Progenitor cell of endocrine pancreas (in vitro differentiated cells): ENCODE data around the gene AATK. TPM values are rescaled to one million over a fixed set of nuclear protein-coding genes. Genes with fewer than 3 reads are reported as not detected.

Experiments
- DNase-seq: peaks from one replicate; pipeline ENCODE4 v3.0.0; 2021; ENCODE audit warnings: low spot score; ENCODE audit not compliant: unreplicated experiment
- H3K27ac Mint-ChIP-seq: 2 replicates; pipeline ENCODE4 v1.8.0; 2021; ENCODE audit warnings: mild to moderate bottlenecking, moderate library complexity, mixed read lengths
- H3K27me3 Mint-ChIP-seq: 2 replicates; pipeline ENCODE4 v1.8.0; 2021; ENCODE audit warnings: mixed read lengths
- H3K36me3 Mint-ChIP-seq: 2 replicates; pipeline ENCODE4 v1.8.0; 2022; ENCODE audit warnings: mixed read lengths; ENCODE audit not compliant: insufficient read depth
- H3K4me1 Mint-ChIP-seq: 2 replicates; pipeline ENCODE4 v1.8.0; 2021; ENCODE audit warnings: low read depth, mixed read lengths
- H3K4me3 Mint-ChIP-seq: 2 replicates; pipeline ENCODE4 v1.8.0; 2021; ENCODE audit warnings: low read depth, mild to moderate bottlenecking, moderate library complexity, mixed read lengths
- H3K9me3 Mint-ChIP-seq: 2 replicates; pipeline ENCODE4 v1.8.0; 2021; ENCODE audit warnings: low read depth, mixed read lengths
- CTCF ChIP-seq: fragments of 200-600 bp; sonication (generic); IDR thresholded peaks from one replicate; pipeline ENCODE4 v1.5.0; 2021; ENCODE audit warnings: antibody characterized with exemption, mild to moderate bottlenecking; ENCODE audit not compliant: unreplicated experiment
- total RNA-seq: library from RNA; stranded (reverse); gene quantifications from 2 replicates; pipeline ENCODE4 v1.2.1, GENCODE V29; 2021

AATK gene
- total RNA-seq, 1 donor from 2014 or later, result 12.9 TPM

GRCh38 chr17:81084680-81085419 lies 81.2 kb downstream of the AATK start:
- H3K27me3 Mint-ChIP-seq, result no peaks in the 10 kb centered on the region
- no peak for TF ChIP-seq CTCF
- H3K4me1 Mint-ChIP-seq, result peaks cover 12% of the 10 kb centered on the region
- no peaks in the 10 kb centered on the region for H3K9me3 Mint-ChIP-seq
- peaks cover 2% of the 10 kb centered on the region for H3K36me3 Mint-ChIP-seq
- DNase-seq, result no peak
- no peak overlapping the region for H3K4me3 Mint-ChIP-seq
- H3K27ac Mint-ChIP-seq, result no peak overlapping the region

- Mint-ChIP-seq H3K27ac (peak overlapping the region; percentile 94), H3K4me1 (peaks cover 12% of the 10 kb centered on the region)
These were observed 82.8 kb downstream of the AATK start for GRCh38 chr17:81083125-81083765.

GRCh38 chr17:81082177-81083073 lies 83.6 kb downstream of the AATK start:
- Mint-ChIP-seq H3K36me3 (peaks cover 2% of the 10 kb centered on the region), H3K4me1 (peaks cover 12% of the 10 kb centered on the region), H3K27me3 (no peaks in the 10 kb centered on the region), H3K9me3 (no peaks in the 10 kb centered on the region), H3K4me3 (no peak overlapping the region), H3K27ac (peak overlapping the region; percentile 94)
- TF ChIP-seq CTCF, result no peak
- no peak for DNase-seq

More at GRCh38 chr17:81083125-81083765, 82.8 kb downstream of the AATK start:
- DNase-seq, result peak; percentile 40
- peaks cover 2% of the 10 kb centered on the region for H3K36me3 Mint-ChIP-seq
- no peak for TF ChIP-seq CTCF
- H3K9me3 Mint-ChIP-seq, result no peaks in the 10 kb centered on the region
- H3K4me3 Mint-ChIP-seq, result no peak overlapping the region
- no peaks in the 10 kb centered on the region for H3K27me3 Mint-ChIP-seq

- Mint-ChIP-seq H3K27ac (no peak overlapping the region), H3K27me3 (no peaks in the 10 kb centered on the region), H3K36me3 (peaks cover 1% of the 10 kb centered on the region), H3K4me1 (peaks cover 12% of the 10 kb centered on the region), H3K9me3 (no peaks in the 10 kb centered on the region), H3K4me3 (no peak overlapping the region)
- TF ChIP-seq CTCF, result no peak
- DNase-seq, result no peak
These were observed 84.5 kb downstream of the AATK start for GRCh38 chr17:81081222-81082176.
